OCI-LY1 (cell line): ENCODE results near the gene SMARCC2.

Source experiments
- H2AFZ ChIP-seq: fragments of 200-600 bp; sonication (generic), shearing (Covaris generic); 2 replicates; pipeline ENCODE4 v1.6.0; 2014; ENCODE audit warnings: antibody characterized with exemption, mild to moderate bottlenecking, low read length
- H3F3A ChIP-seq: fragments of 200-600 bp; sonication (generic), shearing (Covaris generic); 2 replicates; pipeline ENCODE4 v1.6.0; 2014; ENCODE audit warnings: mild to moderate bottlenecking, antibody characterized with exemption, low read length, moderate library complexity; ENCODE audit not compliant: insufficient read depth
- H3K27ac ChIP-seq: fragments of 200-600 bp; sonication (generic); 2 replicates; pipeline ENCODE4 v1.5.1; 2014; ENCODE audit warnings: low read length, mixed run types, mild to moderate bottlenecking, low read depth; ENCODE audit not compliant: poor library complexity, severe bottlenecking
- H3K27me3 ChIP-seq: fragments of 200-600 bp; sonication (generic); 2 replicates; pipeline ENCODE4 v1.6.0; 2014; ENCODE audit warnings: antibody characterized with exemption, mild to moderate bottlenecking, low read length, moderate library complexity; ENCODE audit not compliant: insufficient read depth
- H3K36me3 ChIP-seq: fragments of 200-600 bp; sonication (generic); 2 replicates; pipeline ENCODE4 v1.6.1; 2014; ENCODE audit warnings: mild to moderate bottlenecking, antibody characterized with exemption, low read length, moderate library complexity, mixed read lengths; ENCODE audit not compliant: insufficient read depth
- H3K4me1 ChIP-seq: fragments of 200-600 bp; sonication (generic); 2 replicates; pipeline ENCODE4 v1.5.1; 2014; ENCODE audit warnings: mild to moderate bottlenecking, low read length, moderate library complexity; ENCODE audit not compliant: insufficient read depth, severe bottlenecking
- H3K4me2 ChIP-seq: fragments of 200-600 bp; sonication (generic), shearing (Covaris generic); 2 replicates; pipeline ENCODE4 v1.6.1; 2014; ENCODE audit warnings: low read length
- H3K4me3 ChIP-seq: fragments of 200-600 bp; sonication (generic); 2 replicates; pipeline ENCODE4 v1.5.1; 2014; ENCODE audit warnings: low read length, low read depth, mild to moderate bottlenecking, mixed read lengths; ENCODE audit not compliant: poor library complexity, severe bottlenecking
- H3K79me2 ChIP-seq: fragments of 200-600 bp; shearing (Covaris generic); 2 replicates; pipeline ENCODE4 v1.6.1; 2016; ENCODE audit warnings: mixed run types, low read length, mixed read lengths; ENCODE audit not compliant: insufficient read depth
- H3K9ac ChIP-seq: fragments of 200-600 bp; sonication (generic), shearing (Covaris generic); 2 replicates; pipeline ENCODE4 v1.6.1; 2014; ENCODE audit warnings: mild to moderate bottlenecking, low read length, mixed read lengths
- H3K9me2 ChIP-seq: fragments of 200-600 bp; sonication (generic), shearing (Covaris generic); 2 replicates; pipeline ENCODE4 v1.6.1; 2014; ENCODE audit warnings: low read depth, mild to moderate bottlenecking, low read length, mixed read lengths
- H3K9me3 ChIP-seq: fragments of 200-600 bp; shearing (Covaris generic); 2 replicates; pipeline ENCODE4 v1.6.1; 2014; ENCODE audit warnings: low read length, mixed read lengths
- H4K20me1 ChIP-seq: fragments of 200-600 bp; sonication (generic), shearing (Covaris generic); 2 replicates; pipeline ENCODE4 v1.6.0; 2016; ENCODE audit warnings: mild to moderate bottlenecking, low read length; ENCODE audit not compliant: insufficient read depth
- EZH2 ChIP-seq: fragments of 200-600 bp; sonication (generic), shearing (Covaris generic); IDR thresholded peaks from 2 replicates; pipeline ENCODE4 v1.8.0; 2017; ENCODE audit warnings: borderline replicate concordance, mixed run types, mild to moderate bottlenecking, antibody characterized with exemption, low read length, moderate library complexity, mixed read lengths
- TF ChIP-seq, protein P1 (sequence below): fragments of 200-600 bp; sonication (generic), shearing (Covaris generic); IDR thresholded peaks from 2 replicates; pipeline ENCODE4 v1.5.1; 2017; ENCODE audit warnings: mild to moderate bottlenecking, antibody characterized with exemption, low read length, moderate library complexity, mixed read lengths

The SMARCC2 gene

DNA sequence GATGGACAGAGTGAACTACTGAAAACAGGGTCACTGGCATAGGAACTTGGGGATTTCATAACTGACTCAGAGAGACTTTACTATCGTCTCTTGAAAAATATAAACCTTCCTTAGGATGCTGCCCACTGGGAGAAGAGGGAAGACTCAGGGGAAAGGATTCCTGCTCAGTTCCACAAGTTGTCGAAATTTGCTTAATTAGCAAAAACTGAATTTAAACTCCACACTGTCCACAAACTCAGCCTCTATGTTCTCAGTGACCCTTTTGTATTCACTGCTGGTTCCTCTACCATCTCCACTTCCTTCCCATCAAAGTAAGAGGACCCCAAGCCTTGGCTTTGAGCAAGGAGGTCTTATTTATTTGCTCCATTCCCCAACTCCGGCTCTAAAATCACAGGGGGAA is 44.1 kb downstream of the SMARCC2 start:
- no peaks in the 10 kb centered on the region for H3K27me3 ChIP-seq
- no peaks in the 10 kb centered on the region for H3F3A ChIP-seq
- H4K20me1 ChIP-seq, result no peaks in the 10 kb centered on the region
- no peaks in the 10 kb centered on the region for H3K9me3 ChIP-seq
- no peak overlapping the region for H3K9ac ChIP-seq
- H3K4me3 ChIP-seq, result no peak overlapping the region
- peaks cover 48% of the 10 kb centered on the region for H3K36me3 ChIP-seq
- H3K27ac ChIP-seq, result no peak overlapping the region
- TF ChIP-seq, protein P1, sequence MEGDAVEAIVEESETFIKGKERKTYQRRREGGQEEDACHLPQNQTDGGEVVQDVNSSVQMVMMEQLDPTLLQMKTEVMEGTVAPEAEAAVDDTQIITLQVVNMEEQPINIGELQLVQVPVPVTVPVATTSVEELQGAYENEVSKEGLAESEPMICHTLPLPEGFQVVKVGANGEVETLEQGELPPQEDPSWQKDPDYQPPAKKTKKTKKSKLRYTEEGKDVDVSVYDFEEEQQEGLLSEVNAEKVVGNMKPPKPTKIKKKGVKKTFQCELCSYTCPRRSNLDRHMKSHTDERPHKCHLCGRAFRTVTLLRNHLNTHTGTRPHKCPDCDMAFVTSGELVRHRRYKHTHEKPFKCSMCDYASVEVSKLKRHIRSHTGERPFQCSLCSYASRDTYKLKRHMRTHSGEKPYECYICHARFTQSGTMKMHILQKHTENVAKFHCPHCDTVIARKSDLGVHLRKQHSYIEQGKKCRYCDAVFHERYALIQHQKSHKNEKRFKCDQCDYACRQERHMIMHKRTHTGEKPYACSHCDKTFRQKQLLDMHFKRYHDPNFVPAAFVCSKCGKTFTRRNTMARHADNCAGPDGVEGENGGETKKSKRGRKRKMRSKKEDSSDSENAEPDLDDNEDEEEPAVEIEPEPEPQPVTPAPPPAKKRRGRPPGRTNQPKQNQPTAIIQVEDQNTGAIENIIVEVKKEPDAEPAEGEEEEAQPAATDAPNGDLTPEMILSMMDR, result no peak
- no peak for TF ChIP-seq EZH2
- H3K4me2 ChIP-seq, result no peak overlapping the region
- no peaks in the 10 kb centered on the region for H3K79me2 ChIP-seq
- no peaks in the 10 kb centered on the region for H3K9me2 ChIP-seq
- no peaks in the 10 kb centered on the region for H3K4me1 ChIP-seq
- H2AFZ ChIP-seq, result no peak overlapping the region

DNA sequence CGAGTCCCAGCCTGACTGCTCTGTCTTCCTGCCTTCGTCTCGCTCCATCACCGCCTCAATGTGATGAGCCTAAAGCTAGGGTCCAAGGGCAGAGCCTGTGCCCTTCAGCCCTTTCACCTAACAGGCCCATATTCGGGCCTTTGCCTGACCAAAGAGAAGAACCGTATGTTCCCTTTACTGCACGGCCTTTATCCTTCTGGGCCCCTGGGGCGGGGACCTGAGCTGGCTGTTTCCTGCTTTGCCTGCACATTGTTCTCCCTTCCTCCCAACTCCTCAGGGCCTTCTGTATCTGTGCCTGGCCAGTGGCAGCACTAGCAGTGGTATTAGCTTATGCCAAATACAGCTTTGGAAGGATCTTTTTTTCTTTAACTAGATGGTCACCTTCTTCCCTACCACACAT is 45.4 kb downstream of the SMARCC2 start:
- Histone ChIP-seq H3K36me3 (peaks cover 59% of the 10 kb centered on the region), H3K9me2 (no peaks in the 10 kb centered on the region), H3K9me3 (no peaks in the 10 kb centered on the region), H3K9ac (no peak overlapping the region), H3K27ac (no peak overlapping the region), H3F3A (no peaks in the 10 kb centered on the region), H3K4me1 (no peaks in the 10 kb centered on the region), H3K79me2 (no peaks in the 10 kb centered on the region), H4K20me1 (no peaks in the 10 kb centered on the region), H3K4me2 (no peak overlapping the region), H3K27me3 (no peaks in the 10 kb centered on the region), H3K4me3 (no peak overlapping the region), H2AFZ (no peak overlapping the region)
- TF ChIP-seq EZH2, result no peak
- TF ChIP-seq, protein P1, result no peak

DNA sequence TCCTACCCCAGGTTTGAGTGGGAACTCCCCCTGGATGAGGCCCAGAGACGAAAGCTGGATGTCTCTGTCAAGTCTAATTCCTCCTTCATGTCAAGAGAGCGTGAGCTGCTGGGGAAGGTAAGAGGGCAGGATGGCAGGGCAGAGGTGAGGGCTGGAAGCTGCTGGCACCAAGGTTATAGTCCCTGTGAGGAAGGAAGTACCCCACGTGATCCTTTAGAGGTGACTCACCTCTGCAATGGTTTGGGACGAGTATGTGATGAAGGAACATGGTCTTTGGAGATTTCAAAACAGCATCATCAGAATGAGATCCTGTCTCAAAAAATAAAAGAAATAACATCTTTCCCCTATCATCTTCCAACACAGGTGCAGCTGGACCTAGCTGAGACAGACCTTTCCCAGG is 46.1 kb downstream of the SMARCC2 start:
- H3K4me2 ChIP-seq, result no peak overlapping the region
- no peaks in the 10 kb centered on the region for H3F3A ChIP-seq
- H3K9me2 ChIP-seq, result no peaks in the 10 kb centered on the region
- no peaks in the 10 kb centered on the region for H3K79me2 ChIP-seq
- H2AFZ ChIP-seq, result no peak overlapping the region
- no peaks in the 10 kb centered on the region for H4K20me1 ChIP-seq
- H3K27me3 ChIP-seq, result no peaks in the 10 kb centered on the region
- no peak overlapping the region for H3K4me3 ChIP-seq
- H3K9ac ChIP-seq, result no peak overlapping the region
- no peak overlapping the region for H3K27ac ChIP-seq
- no peaks in the 10 kb centered on the region for H3K9me3 ChIP-seq
- H3K36me3 ChIP-seq, result peaks cover 66% of the 10 kb centered on the region
- H3K4me1 ChIP-seq, result no peaks in the 10 kb centered on the region
- no peak for TF ChIP-seq EZH2
- TF ChIP-seq, protein P1, result no peak
